Measurements from ENCODE around the gene ZFAND3. TPM values are rescaled to one million over a fixed set of nuclear protein-coding genes. Genes with fewer than 3 reads are reported as not detected.

ZFAND3 gene
- total RNA-seq, 1 donor from 2014 or later = 23.4 TPM

DNA sequence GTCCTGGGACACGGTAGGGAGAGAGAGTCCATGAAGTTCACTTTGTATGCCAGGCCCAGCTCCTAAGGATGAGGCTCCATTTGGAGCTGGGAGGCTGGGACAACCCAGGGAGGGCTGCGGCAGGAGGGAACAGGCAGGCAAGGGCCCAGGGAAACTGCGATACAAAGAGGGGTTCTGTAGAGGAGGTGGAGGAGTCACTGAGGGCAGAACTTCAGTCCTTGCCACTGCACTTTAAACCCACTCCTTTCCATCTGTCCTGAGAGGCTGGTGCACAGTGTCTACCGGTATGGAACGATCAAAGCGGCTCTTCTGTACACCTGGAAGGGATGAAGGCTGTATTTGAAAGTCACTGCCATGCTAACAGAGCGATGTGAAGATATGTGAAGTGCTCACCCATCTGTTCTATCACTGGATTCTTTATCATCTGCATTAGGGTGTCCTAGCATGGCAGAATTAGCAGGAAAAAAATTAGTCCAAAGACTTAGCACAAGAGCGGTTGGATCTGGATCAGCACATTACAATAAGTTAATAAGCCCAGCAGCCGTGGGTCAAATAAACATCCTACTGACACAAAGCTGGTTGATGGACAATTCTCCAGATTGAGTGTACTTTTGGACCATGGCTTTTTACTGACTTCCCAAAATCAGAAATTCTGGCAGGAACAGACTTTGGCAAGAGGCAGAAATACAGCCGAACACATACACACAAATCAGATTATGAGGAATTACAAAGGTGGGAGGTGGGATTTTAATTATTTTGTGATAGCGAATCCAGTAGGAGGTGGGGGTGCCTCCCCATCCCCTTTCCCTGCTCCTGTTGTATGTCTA, 20.9 kb upstream of the ZFAND3 start:
- no peak for DNase-seq

DNA sequence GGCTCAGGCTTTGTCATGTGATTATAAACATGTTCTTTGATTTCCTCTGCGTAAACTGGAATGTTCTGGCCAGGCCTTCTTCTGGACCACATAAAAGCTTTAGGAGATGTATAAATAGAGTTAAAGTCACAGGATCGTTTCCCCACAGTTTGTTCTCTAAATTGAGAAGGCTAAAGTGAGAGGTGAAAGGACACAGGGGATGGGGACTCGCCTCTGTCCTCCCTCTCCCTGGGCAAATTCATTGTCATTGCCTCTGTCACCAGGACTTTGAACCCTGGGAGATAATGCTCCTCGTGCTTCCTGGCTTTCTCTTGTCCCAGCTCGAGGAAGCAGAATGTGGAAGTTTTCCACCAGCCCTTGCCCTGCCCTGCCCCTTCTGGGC, 20.3 kb upstream of the ZFAND3 start:
- DNase-seq = no peak

DNA sequence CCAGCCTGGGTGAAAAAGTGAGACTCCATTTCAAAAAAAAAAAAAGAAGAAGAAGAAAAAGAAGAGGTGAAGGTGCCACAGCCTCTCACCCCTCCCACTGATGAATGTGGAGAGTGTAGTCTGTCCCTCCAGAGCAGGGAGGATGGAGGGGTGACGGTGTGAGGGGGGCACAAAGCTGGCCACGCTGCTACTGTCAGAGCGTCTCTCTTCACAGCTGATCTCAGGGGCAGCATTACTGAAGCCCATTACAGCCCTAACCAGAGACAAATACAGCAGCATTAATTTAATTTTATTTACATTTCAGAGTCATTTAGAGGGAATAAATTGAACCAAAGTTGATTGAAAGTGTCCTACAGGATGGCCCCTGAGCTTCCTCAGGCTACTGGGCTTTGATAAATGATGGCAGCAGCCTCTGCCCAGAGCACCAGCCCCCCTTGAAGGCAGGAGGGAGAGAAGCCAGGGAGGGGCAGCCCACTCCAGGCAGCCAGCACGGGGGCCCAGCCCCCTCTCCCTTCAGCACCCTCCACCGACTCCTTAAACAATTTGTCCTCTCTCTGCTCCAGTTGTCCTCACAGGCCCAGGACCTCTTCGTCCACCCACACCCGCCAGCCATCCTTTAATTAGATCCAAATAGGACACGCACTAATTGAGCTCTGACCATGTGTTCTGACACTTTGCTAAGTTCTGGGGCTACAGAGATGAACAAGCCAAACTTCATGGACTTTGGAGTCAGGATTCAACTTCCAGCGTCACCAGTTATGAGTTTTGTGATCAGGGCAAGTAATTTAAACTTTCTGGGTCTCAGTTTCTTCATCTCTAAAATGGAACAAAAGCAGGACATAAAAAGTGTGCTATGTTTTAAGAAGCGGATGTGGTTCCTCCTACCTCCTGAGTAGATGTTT, 18.6 kb upstream of the ZFAND3 start:
- no peak for DNase-seq

DNA sequence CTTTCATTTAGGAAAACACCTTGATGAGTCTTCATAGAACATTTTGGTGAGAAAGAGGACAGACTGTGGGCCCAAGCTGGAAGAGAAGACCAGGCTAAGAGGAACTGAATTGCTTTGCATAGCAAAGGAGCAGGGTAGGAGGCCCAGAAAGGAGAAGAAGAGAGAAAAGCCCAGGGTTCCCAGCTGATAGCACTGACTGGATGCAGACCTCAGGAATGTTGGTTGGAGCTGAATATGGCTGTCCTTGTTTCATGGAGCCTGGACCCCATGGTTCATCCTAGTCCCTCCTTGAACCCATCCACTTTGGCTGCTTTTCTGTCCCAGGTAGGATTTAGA, 18.0 kb upstream of the ZFAND3 start:
- DNase-seq = no peak

DNA sequence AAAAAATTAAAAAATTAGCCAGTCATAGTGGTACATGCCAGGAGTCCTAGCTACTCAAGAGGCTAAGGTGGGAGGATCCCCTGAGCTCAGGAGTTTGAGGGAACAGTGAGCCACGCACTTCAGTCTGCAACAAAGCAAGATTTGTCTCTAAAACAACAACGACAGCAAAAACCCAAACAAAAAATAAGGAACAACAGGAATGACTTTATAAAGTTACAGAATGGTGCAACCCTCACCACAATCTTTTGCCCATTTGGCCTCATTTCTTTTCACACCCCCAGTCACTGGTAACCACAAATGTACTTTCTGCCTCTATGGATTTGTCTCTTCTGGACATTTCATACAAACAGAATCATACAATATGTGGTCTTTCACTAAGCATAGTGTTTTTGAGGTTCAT, 16.7 kb upstream of the ZFAND3 start:
- no peak for DNase-seq

DNA sequence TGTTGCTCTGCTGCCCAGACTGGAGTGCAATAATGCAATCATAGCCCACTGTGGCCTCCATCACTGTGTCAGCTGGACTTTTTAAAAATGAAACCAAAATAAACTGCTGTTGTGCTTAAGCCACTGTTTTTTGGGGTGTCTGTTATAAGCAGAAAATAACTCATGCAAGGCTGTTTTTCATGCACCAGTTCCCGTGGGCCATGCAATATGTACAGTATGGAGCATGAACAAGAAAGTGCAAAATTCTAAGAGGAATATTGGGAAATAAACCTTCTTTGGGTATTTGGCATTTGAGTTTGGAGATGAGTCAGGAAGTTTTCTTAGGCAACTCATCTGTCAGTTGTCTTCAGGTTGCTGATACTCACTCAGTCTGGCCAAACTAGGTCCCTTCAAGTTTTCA, 14.9 kb upstream of the ZFAND3 start:
- no peak for DNase-seq

DNA sequence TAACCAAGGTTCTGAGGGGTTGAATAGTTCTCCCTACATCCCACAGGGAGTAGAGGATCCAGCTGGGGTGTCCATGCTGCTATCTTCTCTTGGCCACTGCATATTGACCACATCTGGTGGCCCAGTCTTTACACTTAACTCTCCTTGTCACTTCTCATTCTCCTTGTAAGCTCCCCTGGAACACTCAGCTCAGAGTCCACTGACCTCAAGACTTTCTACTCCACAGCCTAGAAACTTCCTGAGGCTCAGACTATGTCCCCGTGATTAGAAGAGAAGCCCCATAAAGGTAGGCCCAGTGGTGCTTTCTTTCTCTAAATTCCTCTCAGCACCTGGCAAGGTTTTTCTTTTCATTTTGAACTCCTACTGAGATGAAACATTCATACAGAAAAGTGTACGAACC, 13.3 kb upstream of the ZFAND3 start:
- DNase-seq = no peak

DNA sequence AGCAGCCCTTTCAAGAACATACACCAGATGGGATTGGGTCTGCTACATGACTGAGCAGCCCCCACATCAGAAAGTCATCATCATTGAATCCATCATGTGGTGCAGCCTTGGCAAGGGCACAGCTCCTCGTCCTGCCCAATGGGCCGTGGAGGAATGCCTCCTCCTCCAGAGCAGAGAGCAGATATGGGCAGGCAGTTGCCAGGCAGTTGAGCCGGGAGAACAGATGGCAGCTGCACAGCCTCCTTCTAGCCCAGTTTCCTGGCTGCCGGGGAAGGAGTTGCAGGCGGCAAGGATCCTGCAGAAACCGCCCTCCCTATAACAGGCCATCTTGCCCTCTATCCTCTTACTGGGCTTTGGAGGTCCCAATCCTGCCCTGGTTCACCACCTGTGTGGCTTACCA, 11.9 kb upstream of the ZFAND3 start:
- DNase-seq = peak; percentile 65

DNA sequence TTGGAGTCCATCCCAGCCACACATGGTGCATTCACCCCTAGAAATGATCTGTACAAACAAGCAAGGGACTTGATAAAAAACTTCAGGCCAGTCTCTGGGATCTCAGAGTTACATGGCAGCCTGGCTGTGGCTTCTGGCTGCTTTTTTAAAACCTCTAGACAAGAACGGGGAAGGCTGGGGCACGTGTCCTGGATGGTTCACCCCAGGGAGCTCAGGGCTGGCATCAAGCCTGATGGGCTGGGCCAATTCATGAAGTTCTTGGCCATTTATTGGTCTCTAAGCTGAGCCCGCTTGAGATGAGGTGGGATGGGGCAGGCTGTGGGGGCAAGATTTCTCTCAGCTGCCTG, 10.4 kb upstream of the ZFAND3 start:
- no peak for DNase-seq

DNA sequence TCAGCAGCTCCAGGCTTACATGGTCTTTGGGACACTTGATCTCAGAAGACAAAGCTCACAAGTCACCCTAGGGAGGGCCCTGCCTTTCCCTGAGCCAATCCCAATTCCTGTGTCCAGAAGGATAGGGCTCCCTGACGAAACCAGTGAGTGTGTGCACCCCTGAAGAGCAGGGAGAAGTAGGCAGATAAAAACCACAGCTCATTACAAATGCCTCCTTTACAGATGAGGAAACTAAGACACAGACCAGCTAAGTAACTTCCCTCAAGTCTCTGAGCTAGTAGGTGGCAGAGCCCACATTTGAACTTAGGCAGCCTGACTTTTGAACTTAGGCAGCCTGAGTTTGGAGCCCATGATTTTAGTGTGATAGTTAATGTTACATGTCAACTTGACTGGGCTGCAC, 6.7 kb upstream of the ZFAND3 start:
- DNase-seq = no peak

DNA sequence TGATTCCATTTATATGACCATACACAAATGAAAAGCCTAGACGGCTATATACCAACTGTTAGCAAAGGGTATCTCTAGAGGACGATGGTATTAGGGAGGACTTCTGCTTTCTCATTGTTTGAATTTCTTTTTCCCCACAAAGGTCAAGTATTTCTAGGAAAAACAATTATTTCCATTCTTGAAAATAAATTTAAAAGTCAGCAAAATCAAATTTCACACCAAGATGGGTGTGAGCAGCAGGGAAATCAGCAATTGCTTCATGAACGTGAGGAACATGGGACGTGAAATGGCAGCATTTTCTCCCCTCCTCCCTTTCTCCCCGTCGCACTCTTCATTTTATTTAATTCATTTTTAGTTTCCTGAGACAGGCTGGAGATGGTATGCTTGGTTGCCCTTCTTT, 5.2 kb upstream of the ZFAND3 start:
- no peak for DNase-seq

DNA sequence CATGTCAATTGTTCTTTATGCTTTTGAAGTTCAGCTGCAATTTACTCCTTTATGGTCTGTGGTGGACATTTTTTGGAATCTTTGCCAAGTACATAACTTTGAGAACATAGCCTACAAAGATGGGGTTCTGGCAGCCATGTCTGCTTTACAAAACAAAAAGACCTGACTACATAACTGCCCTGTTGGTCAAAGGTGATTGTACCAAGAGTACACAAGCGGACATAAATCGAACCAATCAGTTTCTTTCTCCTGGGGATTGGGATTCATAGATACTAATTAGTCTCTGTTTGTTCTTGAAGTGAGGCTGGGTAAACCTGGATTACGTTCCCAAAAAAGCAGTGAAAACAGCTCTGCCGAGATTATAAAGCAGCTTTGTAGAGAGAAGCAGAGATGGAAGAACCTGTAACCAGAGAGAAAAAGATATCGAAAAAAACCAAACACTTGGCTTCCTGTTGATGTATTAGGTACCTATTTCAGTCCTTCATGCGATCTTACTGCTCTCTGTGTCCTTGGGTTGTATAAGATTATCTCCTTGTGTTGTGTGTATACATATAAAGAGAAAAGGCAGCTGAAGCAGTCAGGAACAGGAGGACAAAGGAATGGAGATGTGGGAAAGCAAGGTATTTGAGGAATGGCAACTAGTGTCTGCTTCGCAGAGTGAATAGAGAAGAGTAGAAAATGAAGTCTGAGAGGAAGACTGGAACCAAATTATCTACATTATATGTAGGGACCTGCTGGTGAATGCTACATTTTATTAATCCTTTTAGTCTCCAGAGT, 2.7 kb upstream of the ZFAND3 start:
- no peak for DNase-seq

DNA sequence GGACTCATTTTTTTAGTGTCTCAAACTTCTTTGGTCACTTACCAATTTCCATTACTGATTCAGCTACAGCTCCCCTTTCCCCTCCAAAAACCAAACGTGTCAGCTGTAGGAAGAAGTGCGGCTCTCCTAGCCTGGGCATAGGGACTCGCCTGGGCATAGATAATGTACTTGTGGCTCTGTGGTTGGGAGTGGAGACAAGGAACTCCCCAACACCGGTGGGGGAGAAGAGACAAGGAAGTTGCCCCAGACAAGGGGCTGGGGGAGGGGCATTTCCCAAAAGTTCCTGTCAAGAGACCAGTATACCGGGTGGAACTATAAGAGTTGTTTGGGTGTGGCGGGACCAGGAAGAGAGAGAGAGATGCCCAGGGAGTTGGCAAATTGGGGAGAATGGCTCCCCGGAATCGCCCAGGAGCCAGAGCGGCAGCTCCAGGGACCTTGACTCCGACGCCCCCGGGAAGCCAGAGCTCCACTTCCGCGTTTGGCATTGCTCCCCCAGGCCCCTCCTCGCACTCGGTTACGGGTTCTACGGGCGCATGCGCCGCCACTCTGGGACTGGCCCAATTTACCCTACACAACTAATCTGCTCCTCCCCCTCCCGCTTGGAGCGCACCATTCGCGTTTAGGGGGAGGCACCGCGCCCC, 871 bp upstream of the ZFAND3 start:
- peak; percentile 95 for DNase-seq

DNA sequence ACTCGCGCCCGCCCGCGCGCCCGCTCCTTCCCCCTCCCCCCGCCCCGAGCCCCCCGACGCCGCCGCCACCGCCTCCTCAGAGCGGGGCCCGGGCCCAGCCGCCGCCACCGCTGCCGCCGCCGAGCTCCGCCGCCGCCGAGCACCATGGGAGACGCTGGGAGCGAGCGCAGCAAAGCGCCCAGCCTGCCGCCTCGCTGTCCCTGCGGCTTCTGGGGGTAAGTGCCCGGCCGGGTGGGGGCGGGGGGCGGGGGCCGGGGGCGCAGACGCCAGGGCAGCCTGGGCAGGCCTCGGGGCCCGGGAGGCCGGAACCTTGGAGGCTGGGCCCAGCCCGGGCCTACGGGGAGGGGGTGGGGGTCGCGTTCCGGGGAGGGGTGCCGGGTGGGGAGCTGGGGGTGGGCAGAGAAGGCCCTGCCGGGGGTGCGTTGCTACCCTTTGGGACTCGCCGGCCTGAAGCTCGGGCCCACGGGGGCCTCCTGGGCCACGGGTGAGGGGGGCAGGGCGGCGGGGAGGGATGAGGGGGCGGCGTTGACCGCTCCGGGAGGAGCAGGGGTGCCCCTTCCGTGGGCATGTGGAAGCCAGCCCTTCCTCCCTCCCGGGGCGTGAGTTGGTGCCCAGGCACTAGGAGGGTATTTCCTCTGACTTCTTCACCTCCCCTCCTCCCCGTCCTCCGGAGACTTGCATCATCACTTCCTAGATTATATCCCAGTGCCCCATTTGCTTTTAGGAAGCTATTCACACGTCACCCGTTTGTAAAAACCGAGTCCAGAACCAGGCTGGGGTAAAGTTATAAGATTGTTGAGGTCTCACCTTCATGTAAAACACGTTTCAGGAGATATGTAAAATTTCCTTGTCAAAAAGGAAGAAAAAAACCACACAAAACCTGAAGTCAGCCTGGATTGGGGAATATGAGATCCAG, 533 bp downstream of the ZFAND3 start:
- DNase-seq = no peak

DNA sequence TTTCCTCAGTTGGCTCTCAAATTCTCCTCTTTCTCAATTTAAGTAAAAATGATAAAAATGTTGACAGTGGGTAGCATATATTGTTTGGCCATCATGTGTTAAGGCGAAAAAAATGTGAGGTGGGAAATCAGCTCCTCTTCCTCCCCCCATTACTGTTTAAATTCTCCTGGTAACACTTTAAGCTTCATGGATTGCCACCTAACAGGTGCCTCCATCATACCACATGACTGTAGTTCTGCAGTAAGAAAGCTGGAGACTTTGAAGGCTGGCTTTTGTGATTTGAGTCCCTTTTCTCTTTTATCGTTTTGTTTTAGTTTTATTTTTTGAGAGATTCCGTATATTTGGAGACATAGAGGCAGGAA, 1.2 kb downstream of the ZFAND3 start:
- DNase-seq = no peak

DNA sequence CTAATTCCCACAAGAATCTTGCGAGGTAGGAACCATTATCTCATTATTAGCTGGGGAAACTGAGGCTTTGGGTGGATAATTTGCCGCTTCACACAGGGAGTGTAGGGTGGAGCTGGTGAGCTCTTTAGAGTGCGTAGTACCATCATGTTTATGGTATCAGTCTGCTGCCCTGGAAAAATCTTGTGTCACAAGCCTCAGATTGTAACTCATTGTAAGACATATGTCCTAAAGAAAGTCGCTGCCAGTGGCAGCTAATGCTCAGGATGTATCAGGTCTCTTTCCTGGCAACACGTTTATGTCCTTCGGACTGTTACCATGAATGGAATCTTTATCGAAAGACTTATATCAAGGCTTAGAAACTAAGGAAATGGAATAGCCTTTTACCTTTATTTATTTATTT, 1.9 kb downstream of the ZFAND3 start:
- DNase-seq = no peak

DNA sequence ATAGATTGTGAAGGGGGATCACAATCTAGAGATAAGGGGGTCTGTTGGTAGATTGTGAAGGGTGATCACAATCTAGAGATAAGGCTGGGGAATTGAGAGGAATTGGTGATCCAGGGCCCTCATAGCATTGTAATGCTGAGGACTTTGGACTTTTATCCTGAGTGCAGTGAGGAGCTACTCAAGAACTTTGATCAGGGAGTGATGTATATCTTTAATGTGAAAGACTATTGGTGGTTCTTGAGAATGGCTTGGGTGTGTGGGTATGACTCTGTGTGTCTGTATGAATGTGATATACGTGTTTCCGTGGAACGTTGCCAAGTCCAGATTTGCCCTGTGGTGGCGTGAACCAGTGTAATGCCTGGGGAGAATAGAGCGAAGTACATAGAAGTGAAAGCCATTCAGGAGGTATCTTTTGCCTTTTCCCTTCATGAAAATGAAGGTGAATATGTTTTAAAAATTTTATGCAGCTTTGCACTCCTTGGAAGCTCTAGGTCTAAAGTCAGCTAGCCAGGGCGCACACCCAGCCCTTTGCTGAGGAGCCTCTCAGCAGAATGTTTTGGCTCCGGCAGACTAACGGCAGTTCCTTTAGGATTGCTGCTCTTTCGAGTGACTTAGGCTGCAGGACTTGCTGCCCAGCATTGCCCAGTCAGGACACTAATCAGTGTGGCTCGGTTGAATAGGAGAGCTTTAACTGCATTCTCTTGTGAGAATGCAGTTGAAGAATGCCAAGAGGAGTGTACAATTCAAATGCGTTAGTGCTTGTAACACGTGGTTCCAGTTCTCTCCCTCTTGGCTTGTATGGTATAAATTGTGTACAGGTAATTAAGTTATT, 3.5 kb downstream of the ZFAND3 start:
- no peak for DNase-seq

DNA sequence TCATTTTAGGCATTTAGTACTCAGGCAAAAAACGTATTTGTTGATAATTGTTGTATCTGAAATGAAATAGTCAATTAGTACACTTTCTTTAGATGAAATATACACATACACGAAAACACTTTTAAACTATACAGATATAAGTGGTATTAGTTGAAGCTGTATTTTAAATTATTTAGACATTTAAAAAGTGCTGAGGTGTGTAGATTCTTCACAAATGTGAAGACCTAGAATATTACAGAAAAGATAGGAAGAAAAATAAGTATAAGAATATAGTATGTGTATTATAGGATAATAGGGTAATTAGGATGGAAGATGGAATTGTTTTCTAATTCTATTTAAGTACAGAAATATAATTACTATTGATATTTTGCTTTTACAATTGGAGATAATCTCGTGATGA, 4.6 kb downstream of the ZFAND3 start:
- no peak for DNase-seq

DNA sequence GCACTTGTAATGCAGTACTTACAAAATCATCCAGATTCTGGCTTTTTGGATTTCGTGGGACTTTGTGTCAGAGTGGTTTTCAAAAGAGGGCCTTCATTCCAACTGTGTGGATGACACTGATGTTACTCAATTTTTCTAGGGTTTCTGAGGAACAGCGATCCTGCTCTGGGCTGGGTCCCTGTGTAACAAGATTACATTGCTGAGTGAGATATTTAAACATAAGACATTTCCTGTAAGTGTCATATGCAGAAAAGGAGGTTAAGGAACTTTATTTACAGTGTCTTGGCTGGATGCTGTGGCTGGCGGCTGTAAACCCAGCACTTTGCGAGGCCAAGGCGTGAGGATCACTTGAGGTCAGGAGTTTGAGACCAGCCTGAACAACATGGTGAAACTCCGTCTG, 6.7 kb downstream of the ZFAND3 start:
- no peak for DNase-seq

DNA sequence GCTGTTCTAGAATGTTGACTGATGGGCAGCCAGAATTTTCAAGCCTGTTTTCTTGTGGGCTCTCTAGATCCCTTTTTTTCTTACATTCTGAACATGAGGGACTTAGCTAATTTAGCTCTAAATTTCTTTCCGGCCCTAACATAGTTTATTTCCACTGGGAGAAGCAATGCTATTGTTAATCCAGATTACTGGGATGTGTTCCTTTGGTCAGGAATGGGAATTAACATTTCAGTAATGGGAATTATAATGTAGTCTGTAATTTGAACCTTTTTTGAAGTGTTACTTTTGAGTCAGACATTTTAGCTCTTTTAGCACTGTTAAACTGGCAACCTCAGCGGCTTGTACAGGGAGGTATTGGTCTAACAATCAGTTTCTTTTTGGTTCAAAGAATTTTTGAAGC, 7.5 kb downstream of the ZFAND3 start:
- DNase-seq = no peak

All from occipital lobe (tissue), 2 donors.